NB4 (cell line): ENCODE results near the gene PHACTR3.
A peak's percentile ranks its signal among the peaks of the same experiment; 100 is the strongest.

Experiments
- DNase-seq: peaks from one replicate; pipeline ENCODE4 v3.0.0; 2010; ENCODE audit warnings: low read depth
- H3K4me3 ChIP-seq: one replicate; pipeline ENCODE4 v1.5.1; 2011; ENCODE audit warnings: mild to moderate bottlenecking, low read depth, low read length, moderate library complexity
- CTCF ChIP-seq: IDR thresholded peaks from one replicate; pipeline ENCODE4 v1.5.1; 2012; ENCODE audit warnings: low read depth, low read length
- MAX ChIP-seq: IDR thresholded peaks from 2 replicates; pipeline ENCODE4 v1.6.1; 2011; ENCODE audit warnings: low read depth, low read length
- MYC ChIP-seq: IDR thresholded peaks from 2 replicates; pipeline ENCODE4 v1.6.1; 2011; ENCODE audit warnings: low read depth, low read length
- POLR2A ChIP-seq: IDR thresholded peaks from 2 replicates; pipeline ENCODE4 v1.6.1; 2011; ENCODE audit warnings: mild to moderate bottlenecking; ENCODE audit not compliant: insufficient read length; ENCODE audit errors: extremely low read depth

Gene PHACTR3

DNA sequence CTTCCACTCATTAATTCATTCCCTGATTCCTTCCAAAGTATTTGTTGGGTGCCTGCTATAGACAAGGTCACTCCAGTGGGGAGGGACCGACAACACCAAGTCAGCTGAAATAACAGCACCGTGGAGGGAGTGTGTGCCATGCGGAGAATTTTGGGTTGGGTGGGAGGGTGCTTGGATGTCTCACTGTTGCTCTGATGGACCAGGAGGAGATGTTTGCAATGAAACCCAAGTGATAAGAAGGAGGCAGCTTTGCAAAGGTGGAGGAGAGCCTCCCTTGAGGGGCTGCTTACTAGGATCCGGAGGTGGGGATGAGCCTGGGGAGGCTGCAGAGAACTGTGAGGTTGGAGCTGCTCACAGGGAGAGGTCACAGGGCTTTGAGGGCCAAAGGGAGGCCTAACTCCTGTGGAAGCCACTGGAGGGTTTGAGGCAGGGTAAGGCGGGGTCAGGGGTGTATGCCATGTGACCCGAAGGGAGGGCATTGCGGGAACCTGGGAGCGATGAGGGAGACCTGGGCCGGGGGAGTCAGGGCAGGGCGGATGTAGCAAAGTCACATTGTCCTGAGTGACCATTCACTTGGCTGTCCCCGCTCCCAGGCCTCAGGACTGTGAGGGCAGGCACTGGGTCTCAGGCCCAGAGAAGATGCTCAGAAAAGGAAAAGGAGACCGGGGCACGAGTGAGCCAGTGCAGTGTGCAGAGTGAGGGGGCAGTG is 124.5 kb downstream of the PHACTR3 start:
- TF ChIP-seq MAX (no peak), MYC (no peak), POLR2A (no peak), CTCF (no peak)
- H3K4me3 ChIP-seq = no peak overlapping the region
- DNase-seq = no peak

DNA sequence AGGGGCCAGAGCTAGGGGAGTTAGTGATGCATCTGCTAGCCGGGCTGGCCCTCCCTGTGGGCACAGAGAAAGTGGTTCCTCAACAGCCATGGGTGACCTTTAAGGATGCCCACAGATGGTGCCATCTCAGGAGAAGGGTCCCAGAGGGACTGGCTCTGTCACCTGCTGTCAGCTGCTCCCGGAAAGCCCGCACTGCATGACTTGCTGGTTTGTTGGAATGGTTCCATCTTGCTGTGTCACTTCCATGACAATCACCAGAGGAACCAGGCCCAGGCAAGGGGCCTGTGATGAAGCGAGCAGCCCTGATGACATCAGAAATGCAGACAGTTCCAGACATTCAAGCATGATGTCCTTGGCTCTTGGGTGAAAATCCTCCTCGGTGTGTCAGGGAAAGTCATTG is 125.2 kb downstream of the PHACTR3 start:
- TF ChIP-seq MAX (no peak), CTCF (no peak), MYC (no peak), POLR2A (no peak)
- DNase-seq = no peak
- no peak overlapping the region for H3K4me3 ChIP-seq

- H3K4me3 ChIP-seq = no peak overlapping the region
- TF ChIP-seq MAX = no peak
- TF ChIP-seq CTCF = no peak
- TF ChIP-seq POLR2A = no peak
- TF ChIP-seq MYC = no peak
- peak; percentile 36 for DNase-seq
These were observed 126.4 kb downstream of the PHACTR3 start for GRCh38 chr20:59730722-59731121.

- no peak for DNase-seq
- no peak overlapping the region for H3K4me3 ChIP-seq
- no peak for TF ChIP-seq POLR2A
- TF ChIP-seq MYC = no peak
- no peak for TF ChIP-seq CTCF
- TF ChIP-seq MAX = no peak
These were observed 127.0 kb downstream of the PHACTR3 start for GRCh38 chr20:59731376-59731775.

- peak; percentile 89 for DNase-seq
- no peak overlapping the region for H3K4me3 ChIP-seq
- TF ChIP-seq CTCF (no peak), MAX (0 out of 2 replicates have a peak, but pooled peaks have one; percentile 18), POLR2A (no peak), MYC (no peak)
These were observed 129.0 kb downstream of the PHACTR3 start for GRCh38 chr20:59733351-59733750.
